GM10248 (cell line): Measurements from ENCODE around the gene DNAJC5.

ENCODE experiments used
- CTCF ChIA-PET: fragments of 300-600 bp; sonication (Branson Sonifier 250); formaldehyde crosslinking; extraction: SDS; loops from one replicate; lab custom pipeline; 2021; ENCODE audit warnings: antibody characterized with exemption; lab: Yijun Ruan, JAX
- POLR2A ChIA-PET: fragments of 350-650 bp; sonication (Branson Sonifier 250); formaldehyde crosslinking; extraction: SDS; loops from one replicate; lab custom pipeline; 2020; ENCODE audit warnings: antibody characterized with exemption; lab: Yijun Ruan, JAX
- DNase-seq: peaks from one replicate; pipeline ENCODE4 v3.0.0; 2012; ENCODE audit errors: extremely low spot score
- TF ChIP-seq, protein P1 (sequence below): IDR thresholded peaks from 2 replicates; pipeline ENCODE4 v1.5.1; 2012; ENCODE audit warnings: mild to moderate bottlenecking, low read depth; ENCODE audit errors: extremely low read depth, missing control alignments, control extremely low read depth

DNAJC5 gene

DNA sequence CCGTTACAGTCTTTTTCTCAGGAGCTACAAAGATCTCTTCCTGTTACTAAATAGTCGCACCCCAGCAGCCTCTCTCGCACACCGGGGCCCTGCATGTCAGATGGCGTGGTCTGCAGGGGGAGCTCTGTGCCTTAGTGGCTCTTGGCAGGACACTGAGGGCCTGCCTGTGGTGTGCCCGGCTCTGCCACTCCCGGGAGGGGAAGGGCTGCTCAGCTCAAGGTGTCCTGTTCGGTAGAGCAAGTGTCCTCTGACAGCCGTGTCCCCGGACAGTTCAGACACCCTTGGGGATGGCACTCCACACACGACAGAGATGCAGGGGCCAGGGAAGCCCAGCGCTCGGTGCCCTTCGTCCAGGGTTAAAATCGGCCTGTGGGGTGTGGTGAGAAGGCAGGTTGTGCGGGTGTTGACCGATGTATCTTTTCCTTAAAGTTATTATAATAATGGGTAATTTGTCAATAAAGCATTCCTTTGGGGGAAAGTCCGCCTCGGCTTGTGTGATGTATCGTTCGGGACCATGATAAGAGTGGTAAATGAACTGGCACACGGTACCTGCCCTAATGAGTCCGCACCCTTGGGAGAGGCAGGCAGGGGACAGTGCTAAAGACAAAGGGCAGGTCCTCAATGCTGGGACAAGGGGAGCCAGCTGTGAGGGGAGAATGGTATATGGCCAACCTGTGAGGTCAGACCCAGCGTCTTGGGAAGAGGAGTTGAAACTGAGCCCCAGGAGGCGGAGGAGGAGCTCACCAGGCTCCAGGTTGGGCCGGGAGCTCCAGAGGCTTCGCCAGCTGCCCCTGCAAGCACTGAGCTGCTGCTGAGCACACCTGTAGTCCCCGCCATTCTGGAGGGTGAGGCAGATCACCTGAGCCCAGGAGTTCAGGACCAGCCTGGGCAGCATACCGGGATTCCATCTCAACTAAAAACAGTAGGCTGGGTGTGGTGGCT is 3.6 kb upstream of the DNAJC5 start:
- POLR2A ChIA-PET, result no interaction called here

DNA sequence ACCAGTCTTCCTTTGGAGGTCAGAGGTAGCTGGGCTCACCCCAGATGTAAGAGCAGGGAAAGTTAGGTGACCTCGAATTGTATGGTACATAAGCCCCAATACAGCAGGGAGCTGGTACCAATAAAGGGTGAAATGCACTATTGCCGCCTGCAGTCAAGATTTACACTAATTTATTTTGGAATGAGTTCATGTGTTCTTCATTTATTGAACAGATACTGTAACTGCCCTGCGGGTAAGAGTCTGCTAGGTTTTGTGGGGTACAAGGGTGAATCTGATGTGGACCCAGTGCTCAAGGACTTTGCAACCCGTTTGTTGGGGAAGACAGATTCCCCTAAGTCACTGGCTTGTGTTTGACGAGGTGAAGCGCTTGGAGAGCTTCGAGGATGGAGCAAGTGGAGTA is 2.5 kb upstream of the DNAJC5 start:
- TF ChIP-seq, protein P1, sequence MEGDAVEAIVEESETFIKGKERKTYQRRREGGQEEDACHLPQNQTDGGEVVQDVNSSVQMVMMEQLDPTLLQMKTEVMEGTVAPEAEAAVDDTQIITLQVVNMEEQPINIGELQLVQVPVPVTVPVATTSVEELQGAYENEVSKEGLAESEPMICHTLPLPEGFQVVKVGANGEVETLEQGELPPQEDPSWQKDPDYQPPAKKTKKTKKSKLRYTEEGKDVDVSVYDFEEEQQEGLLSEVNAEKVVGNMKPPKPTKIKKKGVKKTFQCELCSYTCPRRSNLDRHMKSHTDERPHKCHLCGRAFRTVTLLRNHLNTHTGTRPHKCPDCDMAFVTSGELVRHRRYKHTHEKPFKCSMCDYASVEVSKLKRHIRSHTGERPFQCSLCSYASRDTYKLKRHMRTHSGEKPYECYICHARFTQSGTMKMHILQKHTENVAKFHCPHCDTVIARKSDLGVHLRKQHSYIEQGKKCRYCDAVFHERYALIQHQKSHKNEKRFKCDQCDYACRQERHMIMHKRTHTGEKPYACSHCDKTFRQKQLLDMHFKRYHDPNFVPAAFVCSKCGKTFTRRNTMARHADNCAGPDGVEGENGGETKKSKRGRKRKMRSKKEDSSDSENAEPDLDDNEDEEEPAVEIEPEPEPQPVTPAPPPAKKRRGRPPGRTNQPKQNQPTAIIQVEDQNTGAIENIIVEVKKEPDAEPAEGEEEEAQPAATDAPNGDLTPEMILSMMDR, result no peak
- no peak for DNase-seq
- ChIA-PET POLR2A (no interaction called here), CTCF (interaction anchor here (1.1 to 1.5 kb wide), 2 partner anchors 13 to 26 kb away, joined by 3 to 5 read pairs; no protein-coding TSS in a partner anchor)

More for the DNA sequence above, 3.6 kb upstream of the DNAJC5 start:
- CTCF ChIA-PET, result interaction anchor here (0.7 to 1.5 kb wide), 3 partner anchors 12 to 25 kb away, joined by 3 to 5 read pairs (median 3); no protein-coding TSS in a partner anchor
- TF ChIP-seq, protein P1, result no peak
- DNase-seq, result no peak

DNA sequence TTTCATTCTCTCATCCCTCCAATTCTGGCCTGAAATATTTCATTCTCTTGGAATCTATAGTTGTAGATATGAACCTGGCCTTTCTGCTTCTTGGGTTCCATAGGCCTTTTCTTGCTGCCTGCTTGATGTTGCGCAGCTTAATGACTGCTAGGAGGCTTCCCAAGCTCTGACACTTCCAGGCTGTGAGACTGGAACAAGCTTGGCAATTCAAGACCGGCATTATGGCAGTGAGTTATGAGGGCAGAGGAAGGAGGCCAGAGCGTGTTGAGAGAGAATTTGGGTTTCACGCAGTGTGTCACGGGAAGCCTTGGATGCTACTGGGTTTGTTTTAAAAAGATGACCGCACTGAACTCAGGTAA is 948 bp upstream of the DNAJC5 start:
- DNase-seq, result no peak
- TF ChIP-seq, protein P1, result no peak
- POLR2A ChIA-PET, result no interaction called here
- CTCF ChIA-PET, result interaction anchor here (1.2 to 1.5 kb wide), 2 partner anchors 108 to 357 kb away, joined by 3 read pairs; partner anchors contain the start of gene PTK6

DNA sequence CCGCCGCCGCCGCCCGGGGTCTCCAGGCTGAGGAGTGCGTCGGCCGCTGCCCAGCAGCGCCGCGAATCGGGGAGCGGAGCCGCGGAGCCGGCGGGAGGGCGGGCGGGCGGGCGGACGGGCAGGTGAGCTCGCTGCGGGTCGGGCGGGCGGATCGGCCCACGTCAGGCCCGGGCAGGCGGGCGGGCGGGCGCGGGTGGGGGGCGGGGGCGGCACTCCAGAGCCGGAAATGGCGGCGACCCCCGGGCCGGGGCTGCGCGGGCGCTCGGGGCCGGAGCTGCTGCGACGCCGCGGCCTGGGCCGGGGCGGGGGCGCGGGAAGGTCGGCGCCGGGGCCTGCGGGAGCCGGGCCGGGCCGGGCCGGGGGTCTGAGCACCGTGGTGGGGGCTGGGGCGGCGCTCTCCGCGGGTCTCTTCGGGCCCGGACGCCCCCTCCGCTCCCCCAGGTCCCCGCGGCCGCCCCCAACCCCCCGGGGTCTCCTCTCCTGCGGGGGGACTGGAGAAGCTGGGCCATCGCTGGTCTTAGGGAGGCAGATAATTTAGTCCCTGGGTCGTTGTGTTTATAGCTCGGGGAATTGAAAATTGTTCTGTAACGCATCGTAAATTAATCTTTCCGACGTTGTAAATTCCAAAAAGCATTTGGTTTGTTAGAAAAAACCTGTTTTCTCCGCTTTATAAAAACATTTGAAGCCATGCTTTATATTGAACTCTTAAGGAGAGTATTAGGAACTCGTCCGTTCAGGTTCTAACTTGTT is 451 bp downstream of the DNAJC5 start:
- POLR2A ChIA-PET, result interaction anchor here (1.0 to 1.6 kb wide), 2 partner anchors 12 to 30 kb away, joined by 3 to 5 read pairs; partner anchors contain the start of gene TPD52L2
- TF ChIP-seq, protein P1, result no peak
- DNase-seq, result no peak
- CTCF ChIA-PET, result interaction anchor here (0.8 to 1.9 kb wide), 3 partner anchors 15 to 61 kb away, joined by 3 to 5 read pairs (median 4); partner anchors contain the start of gene UCKL1

DNA sequence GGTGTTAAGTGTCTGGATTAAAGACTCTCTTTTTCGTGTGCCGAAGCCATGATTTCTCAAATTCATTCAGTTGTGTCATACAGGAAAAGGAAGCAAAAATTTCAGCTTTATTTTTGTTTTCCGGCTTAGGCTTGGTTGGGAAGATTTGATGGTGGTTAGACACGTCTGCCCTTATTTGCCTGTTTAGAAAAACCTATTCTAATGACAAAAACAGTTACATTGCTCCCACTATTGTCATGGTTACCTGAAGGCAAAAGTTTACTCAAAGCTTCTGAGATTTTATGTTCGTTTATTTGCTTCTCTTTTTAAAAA is 982 bp downstream of the DNAJC5 start:
- TF ChIP-seq, protein P1, result no peak
- CTCF ChIA-PET, result interaction anchor here (0.8 to 1.9 kb wide), 3 partner anchors 15 to 61 kb away, joined by 3 to 5 read pairs (median 4); partner anchors contain the start of gene UCKL1

More for the DNA sequence above, 982 bp downstream of the DNAJC5 start:
- POLR2A ChIA-PET, result interaction anchor here (1.0 to 1.6 kb wide), 2 partner anchors 11 to 31 kb away, joined by 3 to 5 read pairs; partner anchors contain the start of gene TPD52L2
- no peak for DNase-seq
